TTC549 (cell line): Measurements from ENCODE around the gene ILDR2.

Experiments used
- FAIRE-seq: peaks from 2 replicates; lab custom pipeline; 2012; peaks lifted over from hg19 to GRCh38; lab: Jason Lieb, UNC

ILDR2 gene

DNA sequence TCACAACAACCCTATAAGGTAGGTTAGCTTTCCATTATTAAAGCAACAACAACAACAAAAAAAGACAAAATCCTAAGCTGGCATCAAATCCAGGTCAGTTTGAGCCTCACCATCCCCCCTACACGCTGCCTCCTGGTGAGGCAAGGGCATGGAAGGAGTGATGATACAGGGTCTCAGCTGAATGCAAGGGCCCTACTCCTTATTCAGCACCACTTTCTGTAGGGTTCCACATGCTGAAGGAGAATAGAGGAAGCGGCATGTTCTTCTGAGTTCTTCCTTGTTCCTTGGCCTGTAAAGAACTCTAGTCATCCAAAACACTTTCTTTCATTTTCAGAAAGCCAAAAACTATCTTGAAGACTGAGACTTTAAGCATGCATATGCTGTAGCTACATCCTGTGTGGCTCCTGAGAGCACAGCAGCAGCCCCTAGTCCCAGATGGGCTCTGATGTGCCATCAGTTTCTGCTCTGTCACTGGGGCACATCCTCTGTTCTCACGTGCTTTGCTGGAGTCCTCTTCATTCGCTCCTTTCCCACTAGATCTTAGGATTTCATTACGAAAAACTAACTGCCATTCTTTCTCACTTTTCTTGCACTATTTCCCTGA lies 6.2 kb downstream of the ILDR2 start:
- no peak for FAIRE-seq

DNA sequence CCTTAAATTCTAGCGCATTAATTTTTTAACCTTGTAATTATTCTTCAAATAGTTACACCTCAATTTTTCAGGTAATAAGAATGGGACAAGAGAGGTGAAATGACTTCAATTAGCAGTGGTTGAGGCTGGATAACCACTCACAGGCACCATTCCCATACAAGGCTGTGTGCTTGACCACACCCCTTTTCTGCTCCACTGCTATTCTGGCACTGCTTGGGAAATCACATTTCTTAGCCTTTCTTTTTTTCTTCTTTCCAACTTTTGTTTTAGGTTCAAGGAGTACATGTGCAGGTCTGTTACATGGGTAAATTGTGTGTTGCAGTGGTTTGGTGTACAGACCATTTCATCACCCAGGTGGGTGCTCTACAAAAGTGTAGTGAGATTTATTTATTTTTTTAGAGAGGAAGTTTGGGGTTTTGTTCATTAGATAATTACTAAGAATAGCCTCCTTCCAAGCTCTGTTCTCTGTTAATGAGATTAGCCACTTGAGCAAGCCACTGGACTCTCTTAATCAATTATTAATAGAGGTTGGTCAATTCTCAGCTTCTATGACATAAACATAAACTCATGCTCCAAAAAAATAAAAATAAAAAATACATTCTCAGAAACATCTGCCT lies 14.4 kb downstream of the ILDR2 start:
- FAIRE-seq = no peak

DNA sequence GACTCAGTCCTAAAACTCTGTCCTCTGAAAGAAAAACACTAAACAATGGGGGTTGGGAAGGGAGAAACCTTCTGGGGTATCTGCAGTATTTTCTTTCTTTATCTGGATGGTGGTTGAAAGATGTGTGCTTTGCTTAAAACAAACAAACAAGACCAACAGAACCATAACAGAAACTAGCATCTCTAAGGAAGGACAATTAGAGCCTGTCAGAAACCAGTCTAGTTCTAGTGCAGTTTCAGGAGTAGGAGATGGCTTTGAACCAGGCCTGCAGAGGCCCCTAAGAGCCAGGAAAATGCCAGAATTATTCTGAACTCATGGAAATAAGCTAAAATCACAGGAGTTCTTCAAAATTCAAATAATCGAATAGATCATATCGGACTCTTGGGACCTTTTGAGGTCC lies 18.5 kb downstream of the ILDR2 start:
- no peak for FAIRE-seq

DNA sequence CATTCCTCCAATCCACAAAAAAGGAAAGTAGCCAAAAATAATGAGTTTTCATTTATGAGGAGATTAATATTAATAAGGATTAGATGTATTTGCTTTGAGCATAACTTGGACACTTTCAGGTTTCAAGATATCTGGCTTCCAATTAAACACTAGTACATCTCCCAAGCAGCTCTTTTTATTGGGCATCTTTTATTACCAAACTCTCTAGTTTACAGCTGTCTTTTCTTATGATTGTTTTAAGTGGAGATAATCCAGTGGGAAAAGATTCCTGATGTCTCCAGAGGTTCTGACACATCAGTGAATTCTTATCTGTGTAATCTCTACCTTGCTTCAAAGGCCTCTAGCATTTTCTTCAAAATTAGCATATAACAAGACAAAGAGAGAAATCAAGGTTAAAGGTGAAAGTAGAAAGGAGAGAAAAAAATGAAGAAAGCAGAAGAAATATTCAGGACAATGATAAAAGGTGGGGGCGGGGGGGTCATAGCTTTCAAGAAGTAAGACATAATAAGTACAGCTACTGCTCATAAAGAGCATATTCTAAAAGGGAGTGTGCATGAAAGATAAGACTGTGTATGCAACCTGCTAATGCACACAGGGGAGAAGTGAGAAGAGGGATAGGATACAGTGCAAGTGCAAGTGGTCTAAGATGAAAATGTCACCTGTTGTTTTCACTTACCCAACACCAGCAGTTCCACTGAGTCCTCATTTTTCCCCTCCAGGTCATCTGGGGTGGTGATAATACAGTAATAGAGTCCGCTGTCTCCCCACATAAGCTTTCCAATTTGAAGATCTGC lies 19.1 kb downstream of the ILDR2 start:
- no peak for FAIRE-seq

DNA sequence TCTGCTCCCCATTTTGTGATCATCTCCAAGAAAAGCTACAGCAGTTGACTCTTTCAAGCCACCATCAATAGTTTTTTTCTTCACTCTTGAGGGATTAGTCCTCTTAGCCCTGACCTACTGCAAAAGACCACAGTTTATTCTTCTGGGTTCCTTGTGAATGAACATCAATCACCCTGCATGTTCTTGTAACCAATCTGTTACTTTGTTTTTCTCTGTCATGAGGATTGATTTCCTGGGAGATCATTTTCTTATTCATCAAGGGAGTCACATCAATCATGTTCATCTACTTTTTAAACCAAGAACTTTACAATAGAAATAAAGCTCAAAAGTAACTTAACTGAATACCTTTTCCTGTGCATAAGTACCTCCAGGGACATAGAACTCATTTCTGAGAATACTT lies 21.8 kb downstream of the ILDR2 start:
- FAIRE-seq = no peak

DNA sequence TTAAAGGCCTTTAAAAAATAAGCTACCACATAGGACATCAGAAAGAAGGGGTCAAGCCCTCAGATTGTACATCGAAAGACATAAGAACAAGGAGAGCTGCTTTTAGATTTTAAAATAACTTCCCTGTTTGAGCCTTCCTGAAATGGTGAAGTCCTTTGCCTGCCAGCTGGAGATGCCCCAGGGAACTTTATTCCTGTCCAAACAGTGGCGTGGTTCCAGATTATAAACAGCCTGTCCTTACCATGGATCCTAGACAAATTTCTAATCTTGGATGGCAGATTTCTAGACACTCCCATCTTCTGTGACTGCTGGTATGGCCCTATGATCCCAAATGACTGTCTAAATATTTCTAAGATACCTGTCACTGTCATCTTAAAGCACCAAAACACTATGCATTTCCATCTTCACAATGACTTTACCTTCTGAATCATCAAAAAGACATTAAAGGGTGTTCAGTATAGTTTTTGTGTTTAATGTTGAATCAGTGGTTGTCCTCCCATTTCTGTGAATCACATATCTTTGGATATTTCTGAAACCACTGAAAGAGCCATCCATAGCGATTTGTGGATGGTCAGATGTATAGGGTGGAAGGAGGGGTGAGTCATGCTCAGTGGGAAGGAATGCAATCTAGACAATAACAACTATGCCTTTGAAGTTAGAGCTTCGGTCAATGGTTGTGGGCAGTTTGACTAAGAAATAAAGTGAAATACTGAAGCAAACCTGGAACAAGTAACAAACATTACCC lies 23.2 kb downstream of the ILDR2 start:
- FAIRE-seq = no peak

DNA sequence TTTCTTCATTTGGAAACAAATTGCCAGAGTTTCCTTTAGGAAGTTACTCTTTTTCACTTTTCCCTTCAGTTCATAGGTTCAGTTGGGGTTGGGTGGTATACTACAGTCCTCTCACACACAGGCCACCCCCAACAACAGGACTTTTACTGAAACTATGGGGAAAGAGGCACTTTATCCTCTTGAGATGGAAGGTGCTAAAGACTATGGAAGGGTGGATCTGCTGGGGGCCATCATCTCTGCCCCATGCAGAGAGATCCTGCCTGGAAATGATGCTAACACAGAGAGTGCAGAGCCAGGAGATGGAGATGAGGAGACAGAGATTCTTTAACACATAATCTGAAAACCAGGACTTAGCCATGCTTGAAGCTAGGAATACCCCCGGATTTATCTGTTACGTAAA lies 24.3 kb downstream of the ILDR2 start:
- no peak for FAIRE-seq

DNA sequence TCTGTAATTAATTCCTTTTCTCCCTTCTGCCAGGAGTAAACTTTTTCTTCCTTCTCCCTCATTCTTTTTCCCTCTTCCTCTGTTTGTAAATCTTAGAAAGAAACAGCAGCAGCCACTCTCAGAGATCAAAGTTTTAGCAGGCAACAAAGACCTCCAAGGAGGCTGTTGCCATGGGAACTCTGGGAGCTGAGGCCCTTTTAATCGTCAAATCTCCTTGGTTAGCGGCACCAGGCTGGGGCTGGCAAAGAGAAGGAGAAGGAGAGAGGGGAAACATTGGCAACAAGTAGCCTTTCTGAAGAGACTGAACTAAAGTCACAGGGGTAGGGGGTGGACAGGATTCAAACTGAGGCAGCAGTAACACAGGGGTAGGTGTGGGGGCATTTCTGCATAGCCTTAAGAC lies 25.2 kb downstream of the ILDR2 start:
- FAIRE-seq = no peak

DNA sequence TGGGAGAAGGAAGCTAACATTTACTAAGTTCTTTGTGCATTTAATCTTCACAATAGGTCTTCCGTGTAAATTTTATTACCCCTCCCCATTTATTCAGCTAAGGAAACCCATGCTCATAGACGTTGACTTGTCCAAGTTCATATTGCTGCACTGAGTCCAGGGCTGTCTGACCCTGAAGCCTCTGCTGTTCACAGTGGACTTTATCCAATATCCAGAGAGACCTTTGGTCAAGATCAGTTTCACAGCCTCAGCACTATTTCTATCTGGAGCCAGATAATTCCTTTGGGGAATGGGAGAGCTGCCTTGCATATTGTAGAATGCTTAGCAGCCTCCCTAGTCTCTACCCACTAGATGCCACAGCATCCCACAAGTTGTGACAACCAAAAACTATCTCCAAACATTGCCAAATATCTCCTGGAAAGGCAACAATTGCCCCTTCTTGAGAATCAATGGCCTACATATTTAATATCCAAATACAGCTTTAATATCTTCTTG lies 26.4 kb downstream of the ILDR2 start:
- no peak for FAIRE-seq

DNA sequence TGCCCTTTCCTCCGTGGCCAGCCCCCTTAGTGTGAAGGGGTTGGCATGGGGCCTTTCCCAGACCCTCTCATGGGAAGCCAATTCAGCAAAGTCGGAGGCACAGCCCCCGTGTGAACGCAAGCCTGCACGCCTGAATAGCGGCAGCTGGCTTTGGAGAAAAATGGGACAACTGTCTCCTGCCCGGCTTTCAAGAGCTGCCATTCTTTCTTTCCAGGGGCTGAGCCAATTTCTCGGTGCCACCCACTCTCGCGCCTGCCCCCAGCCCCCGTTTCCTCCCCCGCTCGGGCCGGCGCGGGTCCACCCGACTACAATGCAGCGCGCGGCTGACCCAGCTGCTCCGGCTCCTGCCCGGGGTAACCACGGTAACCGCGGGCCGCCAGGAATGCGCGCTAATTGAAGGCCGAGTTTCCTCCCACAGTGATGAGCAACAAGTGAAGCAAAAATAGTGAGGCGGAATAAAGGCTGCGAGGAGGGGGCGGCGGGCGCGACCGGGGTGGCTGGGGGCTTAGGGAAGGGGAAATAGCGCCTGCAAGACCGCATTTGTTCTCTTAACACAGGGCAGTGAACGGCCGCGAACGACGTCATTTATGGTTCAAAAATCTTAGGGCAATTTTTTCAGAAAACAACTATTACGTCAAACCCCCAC lies 27.8 kb downstream of the ILDR2 start:
- FAIRE-seq = no peak

DNA sequence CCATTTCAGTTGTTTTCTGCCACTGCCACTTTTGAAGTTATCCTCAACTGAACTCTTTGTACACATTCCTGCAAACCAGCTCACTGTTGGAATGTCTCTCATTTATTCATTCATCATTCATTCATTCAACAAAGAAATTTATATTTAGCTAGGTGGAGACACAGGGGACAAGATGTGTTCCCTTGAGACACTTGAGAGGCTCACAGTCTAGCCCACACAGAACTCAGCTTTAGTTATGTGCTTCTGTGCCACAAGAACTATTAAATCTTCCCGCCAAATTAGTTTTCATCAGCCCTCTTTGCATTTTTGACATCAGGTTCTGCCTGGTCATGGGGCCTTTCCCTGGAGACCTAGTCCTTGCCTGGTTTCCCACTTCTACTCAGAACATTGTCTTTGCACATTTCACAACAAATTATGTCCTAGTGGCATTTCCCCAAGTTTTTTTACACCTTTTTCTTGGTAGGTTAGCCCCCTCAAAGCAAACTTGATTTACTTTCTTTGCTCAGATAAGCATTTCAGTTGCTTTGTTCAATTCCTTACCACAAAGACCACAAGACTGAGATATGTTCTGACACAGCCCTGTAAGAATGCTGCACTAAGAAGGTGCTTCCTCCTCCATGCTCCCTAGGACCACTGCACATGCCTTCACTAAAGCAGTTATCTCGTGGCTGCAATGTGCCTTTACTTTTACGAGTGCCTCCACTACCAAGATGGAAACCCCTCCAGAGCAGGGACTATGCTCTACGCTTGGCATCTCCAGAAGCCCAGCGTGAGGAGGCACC lies 31.0 kb downstream of the ILDR2 start:
- no peak for FAIRE-seq

DNA sequence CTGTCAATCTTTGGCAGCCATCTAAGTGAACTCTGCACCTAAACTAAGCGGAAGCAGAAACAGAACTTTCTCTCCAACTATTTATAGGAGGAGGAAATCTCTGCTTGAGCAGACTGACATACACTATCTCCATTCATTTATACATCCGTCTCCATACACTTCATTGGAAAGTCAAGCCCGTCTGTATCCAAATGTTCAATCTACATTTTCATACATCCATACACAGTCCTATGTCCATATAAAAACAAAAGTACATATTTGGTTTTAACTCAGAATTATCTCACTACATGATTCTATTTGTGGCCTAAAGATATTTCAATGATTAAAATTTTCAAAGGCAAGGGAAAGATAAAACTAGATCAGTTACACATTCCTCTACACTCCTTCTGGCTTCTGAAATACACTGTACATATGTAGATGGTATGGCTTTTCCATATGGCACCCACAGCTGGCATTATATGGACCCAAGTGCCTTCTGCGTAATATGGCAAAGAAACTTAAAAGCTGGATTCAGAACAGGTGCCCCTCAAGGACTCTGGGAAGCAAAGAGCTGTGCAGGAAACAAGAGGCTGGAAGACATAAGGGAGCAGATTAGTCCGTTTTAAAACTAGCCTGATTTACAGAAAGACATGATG lies 35.5 kb downstream of the ILDR2 start:
- FAIRE-seq = no peak

DNA sequence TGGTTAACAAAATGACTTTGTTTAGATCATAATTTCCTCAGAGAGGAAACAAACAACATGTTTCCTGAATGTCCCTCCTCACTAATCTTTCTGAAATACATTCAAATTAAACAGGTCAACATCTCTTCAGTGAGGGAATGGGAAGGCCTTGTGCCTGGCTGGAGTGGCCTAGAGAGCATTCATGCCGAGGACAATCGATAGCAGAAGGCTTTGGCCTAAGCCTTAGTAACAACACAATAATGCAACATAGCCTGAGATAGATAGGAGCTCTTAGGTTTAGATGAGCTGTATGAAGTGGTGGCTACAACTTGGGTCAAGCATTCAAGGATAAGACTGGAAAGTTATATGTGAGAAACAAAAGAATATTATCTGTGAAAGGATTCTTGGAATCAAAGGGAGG lies 37.4 kb downstream of the ILDR2 start:
- no peak for FAIRE-seq

DNA sequence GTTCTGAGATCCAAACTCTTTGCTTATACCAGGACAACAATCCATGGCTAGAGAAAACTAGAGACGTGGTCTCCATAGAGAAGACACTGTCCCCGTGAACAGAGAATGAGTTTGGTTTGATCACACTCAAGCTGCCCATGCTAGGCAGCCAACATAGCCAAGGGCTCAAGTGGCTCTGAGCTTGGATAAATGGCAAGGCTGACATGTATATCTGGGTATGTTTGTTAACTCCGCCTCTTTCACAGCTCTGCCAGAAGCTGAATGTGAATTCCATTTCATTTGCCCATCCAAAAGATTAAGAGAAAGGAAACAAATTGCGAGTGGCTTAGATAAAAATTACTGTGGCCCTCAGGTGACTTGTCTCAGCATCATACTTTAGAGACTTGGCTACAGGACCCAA lies 38.0 kb downstream of the ILDR2 start:
- FAIRE-seq = no peak

DNA sequence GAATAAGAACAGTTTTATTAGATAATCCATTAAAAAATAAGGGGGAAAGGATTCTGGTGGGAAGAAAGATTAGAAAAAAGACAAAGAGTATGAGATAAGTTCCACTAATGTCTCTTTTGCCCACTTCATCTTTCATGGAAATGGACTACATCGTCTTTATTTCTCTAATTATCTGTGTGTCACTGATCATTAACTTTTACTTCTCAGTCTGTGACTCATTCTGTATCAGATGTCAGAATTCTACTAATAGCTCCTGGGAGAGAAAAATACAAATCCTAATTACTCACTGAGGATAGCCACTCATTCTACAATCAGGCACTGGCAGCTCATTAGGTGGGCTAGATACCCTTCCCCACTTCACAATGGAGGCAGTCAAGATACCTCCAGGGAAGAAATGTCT lies 41.7 kb downstream of the ILDR2 start:
- no peak for FAIRE-seq

DNA sequence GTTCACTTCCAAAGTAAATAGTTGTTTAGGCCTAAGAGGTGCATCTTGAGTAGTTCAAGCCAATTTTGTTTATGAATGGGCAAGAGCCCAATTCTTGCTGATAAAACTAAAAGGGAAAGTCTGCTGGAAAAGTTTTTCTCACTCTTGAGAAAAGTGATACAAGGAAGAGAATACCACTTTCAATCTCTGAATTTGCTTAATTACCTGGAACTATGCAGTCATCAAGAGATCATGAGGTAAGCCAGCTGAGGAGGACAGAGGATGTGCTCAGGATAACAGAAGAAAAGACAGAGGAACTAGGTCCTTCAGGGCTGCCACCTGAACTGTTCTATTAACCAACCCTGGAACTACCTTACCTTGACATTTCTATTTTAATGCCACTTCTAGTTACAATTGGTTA lies 42.2 kb downstream of the ILDR2 start:
- FAIRE-seq = no peak

DNA sequence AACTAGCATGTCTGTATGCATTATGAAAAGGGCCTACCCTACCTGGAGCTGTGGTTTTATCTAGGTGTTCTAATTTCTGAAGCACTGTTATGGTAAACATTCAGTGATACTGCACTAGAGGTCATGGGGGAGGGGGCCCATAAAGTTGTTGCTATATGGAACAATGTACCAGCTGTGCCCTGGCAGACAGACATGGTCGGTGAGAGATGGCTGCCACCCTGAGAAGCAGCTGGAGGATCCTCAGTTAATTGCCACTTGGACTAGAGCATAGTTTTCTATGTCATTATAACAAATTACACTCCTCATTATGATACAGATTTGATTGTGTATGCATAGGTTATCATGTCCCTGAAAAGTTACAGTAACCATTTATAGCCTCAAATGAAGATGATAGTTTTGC lies 45.4 kb downstream of the ILDR2 start:
- FAIRE-seq = no peak

DNA sequence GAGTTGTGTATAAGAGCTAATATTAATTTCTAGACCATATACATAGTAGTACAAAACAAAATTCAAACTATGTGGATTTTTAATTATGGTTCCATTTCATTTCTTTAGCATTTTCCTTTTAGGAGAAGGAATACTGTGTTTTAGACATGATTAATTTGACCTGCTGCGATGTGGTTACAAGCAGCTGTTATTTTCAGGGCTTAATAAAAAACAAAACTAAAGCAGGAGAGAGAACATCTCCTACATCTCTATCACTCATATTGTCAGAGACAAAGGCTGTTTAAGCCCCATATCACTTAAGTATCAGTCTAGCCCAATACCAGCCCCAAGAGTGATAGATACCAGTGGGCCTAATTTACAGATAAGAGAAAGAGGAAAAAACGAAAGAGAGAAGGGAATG lies 47.6 kb downstream of the ILDR2 start:
- no peak for FAIRE-seq

DNA sequence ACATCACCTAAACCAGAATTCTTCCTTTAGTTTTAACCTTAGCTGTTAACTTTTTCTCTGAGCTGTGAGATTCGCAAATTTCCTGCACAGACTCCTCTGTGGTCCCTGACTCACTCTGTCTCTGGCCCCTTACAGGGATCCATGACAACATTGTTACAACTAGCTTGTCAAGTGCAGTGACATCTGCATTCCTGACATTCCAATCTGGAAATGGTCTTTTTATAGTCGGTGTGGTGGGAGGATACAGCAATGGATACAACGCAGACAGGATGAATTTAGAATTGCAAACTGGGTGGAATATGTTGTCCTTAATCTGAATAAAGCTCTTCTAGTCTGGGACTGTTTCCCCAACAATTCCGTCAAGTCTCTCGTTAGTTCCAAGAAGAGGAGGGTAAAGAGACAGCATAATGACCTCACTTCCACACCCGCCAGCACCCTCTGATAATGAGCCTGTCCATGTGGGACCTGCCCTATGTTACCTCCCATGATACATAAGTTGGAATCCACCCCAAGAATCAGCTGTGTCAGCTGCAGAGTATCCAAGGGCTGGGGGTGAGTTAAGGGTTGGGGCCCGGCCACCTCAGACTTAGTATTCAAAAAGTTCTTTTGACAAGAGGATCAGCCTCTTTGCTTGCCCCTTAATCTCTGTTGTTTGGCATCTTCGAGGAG lies 49.4 kb downstream of the ILDR2 start:
- no peak for FAIRE-seq

DNA sequence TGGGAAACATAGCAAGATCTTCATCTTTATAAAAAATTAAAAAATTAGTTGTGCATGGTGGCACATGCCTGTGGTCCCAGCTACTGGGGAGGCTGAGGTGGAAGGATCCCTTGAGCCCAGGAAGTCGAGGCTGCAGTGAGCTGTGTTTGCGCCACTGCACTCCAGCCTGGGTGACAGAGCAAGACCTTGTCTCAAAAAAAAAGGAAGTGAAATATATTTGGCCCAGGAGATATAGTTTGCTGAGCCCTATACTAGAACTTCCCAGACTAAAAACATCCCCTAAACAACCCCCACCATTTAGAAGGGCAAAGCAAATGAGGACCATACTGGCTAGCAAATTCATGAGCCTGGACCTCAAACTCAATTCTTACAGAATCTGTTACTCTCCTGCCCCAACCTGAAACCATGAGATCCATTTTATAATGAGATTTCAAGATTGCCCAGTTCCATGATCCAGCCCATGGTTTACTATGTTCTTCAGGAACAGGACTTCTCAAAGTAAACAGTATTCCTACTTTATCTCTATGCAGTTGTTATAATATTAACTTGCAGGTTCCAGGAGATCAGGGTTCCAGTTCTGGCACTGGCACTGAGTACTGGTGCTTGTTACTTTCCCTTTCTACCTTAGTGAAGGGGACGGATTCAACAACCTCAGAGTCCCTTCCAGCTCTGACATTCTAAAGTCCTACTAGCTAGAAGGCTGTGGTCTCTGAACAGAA lies 50.4 kb downstream of the ILDR2 start:
- no peak for FAIRE-seq
